Fibroblast of peridontal ligament (primary cell): ENCODE data around the gene SPINT1.
"Not testable (repeated sequence)": the region's sequence is repeated elsewhere in the genome, so short reads cannot be mapped to it uniquely, and the experiment has no call there.

Experiments used
- DNase-seq: peaks from one replicate; pipeline ENCODE4 v3.0.0-alpha.2; 2010; ENCODE audit errors: extremely low read depth

SPINT1 gene

GRCh38 chr15:40858706-40859105, 14.9 kb downstream of the SPINT1 start:
- DNase-seq, result no peak

- DNase-seq, result peak; percentile 60
Measured at GRCh38 chr15:40859206-40859851, 15.5 kb downstream of the SPINT1 start.

DNA sequence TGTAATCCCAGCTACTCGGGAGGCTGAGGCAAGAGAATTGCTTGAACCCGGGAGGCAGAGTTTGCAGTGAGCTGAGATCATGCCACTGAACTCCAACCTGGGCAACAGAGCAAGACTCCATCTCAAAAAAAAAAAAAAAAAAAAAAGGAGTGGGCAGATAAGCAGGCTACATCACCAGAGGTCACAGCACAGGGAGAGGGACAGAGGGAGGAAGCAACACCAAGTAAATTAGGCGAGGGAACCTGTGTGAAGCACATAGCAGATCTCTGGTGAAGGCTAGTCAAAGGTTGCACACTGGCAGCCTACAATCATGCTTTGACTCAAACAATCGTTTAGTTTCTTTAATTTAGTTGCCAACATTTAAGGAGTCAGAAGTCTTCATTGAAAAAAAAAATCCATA, 17.3 kb downstream of the SPINT1 start:
- DNase-seq, result not testable (repeated sequence)

- DNase-seq, result no peak
Measured at GRCh38 chr15:40863660-40864270, 19.9 kb downstream of the SPINT1 start.

GRCh38 chr15:40867199-40867598, 23.4 kb downstream of the SPINT1 start:
- DNase-seq, result no peak

- DNase-seq, result no peak
Measured at GRCh38 chr15:40869686-40870085, 25.8 kb downstream of the SPINT1 start.

GRCh38 chr15:40870716-40871115, 26.9 kb downstream of the SPINT1 start:
- no peak for DNase-seq

GRCh38 chr15:40871749-40872617, 28.1 kb downstream of the SPINT1 start:
- no peak for DNase-seq

- no peak for DNase-seq
Measured at GRCh38 chr15:40872791-40873693, 29.2 kb downstream of the SPINT1 start.

GRCh38 chr15:40873694-40874561, 30.1 kb downstream of the SPINT1 start, which contains the start of gene RHOV:
Gene RHOV (minus strand): TSS chr15:40874234. CDS start chr15:40874139, 95 bp downstream.
- DNase-seq, result no peak

DNA sequence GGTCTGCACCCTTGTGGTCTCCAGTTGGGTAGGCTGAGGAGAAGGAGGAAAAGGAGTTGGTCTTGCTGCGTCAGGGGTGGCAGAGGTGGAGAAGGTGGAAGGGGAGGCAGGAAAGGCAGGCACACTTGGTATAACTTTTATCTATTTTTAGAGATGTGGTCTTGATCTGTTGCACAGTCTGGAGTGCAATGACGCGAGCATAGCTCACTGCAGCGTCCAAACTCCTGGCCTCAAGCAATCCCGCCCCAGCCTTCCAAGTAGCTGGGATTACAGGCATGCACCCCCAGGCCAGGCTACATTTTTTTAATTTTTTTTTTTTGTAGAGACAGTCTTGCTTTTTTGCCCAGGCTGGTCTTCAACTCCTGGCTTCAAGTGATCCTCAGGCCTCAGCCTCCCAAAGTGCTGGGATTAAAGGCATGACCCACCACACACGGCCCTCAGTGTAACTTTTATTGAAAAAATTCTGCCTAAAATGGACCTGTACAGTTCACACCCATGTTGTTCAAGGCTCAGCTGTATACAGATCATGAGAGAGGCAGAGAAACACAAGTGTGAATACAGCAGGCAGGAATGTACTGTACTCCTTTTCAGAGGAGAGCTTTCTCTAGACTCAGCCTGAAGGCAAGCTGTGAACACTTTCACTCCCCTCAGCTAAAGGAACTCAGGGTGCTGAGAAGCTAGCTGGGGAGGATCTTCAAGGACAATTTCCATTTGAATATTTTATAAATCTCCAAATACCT, 32.3 kb downstream of the SPINT1 start:
- DNase-seq, result peak; percentile 11

DNA sequence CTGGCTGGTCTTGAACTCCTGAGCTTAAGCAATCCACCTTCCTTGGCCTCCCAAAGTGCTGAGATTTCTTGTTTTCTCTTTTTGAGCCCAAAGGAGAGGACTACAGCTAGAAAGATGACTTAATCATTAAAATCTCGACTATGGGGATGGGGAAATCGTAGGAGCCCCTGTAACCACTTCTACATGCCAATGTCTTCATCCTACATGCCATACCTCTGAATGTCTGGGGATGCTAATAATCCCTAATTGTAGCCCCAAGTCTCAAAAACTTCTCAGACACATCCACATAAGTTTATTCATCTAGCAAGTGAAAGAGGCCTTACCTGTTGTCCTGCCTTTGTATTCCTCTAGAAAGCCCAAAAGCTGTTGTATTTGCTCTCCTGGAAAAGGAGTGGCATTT, 33.8 kb downstream of the SPINT1 start:
- DNase-seq, result no peak

- DNase-seq, result no peak
Measured at GRCh38 chr15:40878785-40879184, 34.9 kb downstream of the SPINT1 start.

DNA sequence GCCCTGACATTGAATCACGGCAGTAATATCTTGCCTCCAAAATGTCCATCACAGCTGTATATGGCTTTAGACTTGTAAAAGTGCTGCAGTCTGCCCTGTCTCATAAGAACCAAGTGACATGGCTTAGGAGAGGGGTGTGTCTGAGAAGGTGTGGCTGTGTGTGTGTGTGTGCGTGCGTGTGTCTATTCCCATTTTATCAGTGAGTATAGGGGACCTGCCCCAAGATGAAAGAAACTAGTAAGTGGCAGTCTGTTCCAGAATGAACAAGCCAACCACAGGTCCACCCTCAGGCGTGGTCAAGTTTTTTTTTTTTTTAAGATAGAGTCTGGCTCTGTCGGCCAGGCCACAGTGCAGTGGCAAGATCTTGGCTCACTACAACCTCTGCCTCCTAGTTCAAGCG, 35.8 kb downstream of the SPINT1 start:
- no peak for DNase-seq

GRCh38 chr15:40881351-40881750, 37.5 kb downstream of the SPINT1 start:
- no peak for DNase-seq

GRCh38 chr15:40886586-40886985, 42.7 kb downstream of the SPINT1 start:
- DNase-seq, result no peak

- DNase-seq, result no peak
Measured at GRCh38 chr15:40889112-40889511, 45.3 kb downstream of the SPINT1 start.

DNA sequence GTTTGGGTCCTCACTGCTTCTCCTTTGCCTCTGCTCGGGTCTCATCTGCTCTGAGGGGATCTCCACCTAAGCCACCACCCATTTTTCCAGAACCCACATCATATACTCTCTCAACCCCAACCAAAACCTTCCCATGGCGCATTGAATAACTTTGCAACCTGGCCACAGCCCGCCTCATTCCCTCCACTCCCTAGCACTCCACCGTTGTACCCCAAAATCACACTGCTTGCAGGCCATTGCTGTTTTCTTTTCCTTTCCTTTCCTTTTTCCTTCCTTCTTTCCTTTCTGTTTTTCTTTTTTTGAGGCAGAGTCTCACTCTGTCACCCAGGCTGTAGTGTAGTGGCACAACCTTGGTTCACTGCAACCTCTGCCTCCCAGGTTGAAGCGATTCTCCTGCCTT, 47.3 kb downstream of the SPINT1 start:
- DNase-seq, result no peak

DNA sequence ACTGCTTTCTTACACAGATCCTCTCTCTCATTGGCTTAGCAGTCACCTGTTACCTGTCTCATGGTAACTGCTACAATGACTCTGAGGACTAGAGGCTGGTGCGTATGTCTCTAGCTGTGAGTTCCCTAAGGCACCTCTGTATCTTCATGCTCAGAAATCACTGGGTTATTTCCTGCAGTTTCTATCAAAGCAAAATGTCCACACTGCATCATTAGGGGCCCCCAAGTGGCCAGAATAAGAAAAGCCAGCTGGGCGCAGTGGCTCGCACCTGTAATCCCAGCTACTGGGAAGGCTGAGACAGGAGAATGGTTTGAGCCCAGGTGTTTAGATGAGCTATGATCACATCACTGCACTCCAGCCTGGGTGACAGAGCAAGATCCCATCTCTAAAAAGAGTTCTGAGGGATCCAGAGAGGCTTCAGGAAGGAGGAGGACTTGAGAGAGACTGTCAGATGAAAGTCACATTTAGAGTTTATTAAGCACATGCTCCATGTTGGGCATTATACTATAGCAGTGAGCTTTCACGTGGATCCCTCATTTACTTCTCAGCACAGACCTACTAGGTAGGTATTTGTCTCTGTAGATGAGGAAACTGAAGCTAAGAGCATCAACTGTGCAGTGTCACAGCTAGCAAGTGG, 48.1 kb downstream of the SPINT1 start:
- DNase-seq, result peak; percentile 57
